IMR-90 (cell line): ENCODE results near the gene BAZ2B. TPM values are rescaled to one million over a fixed set of nuclear protein-coding genes. Genes with fewer than 3 reads are reported as not detected.

Experiments
- ATAC-seq: fragments of 200-7000 bp; cut with Tn5 transposase; 2 replicates; pipeline ENCODE4 v1.9.1; 2020; ENCODE audit warnings: low read depth, mild to moderate bottlenecking, moderate library complexity
- BruUV-seq: library from RNA; stranded (reverse); fragments of 400-500 nt; replicated peaks from 2 replicates; lab custom pipeline; 2021; lab: Mats Ljungman, UMichigan
- CTCF ChIA-PET: fragments of 300-600 bp; formaldehyde crosslinking; extraction: SDS; loops from one replicate; lab custom pipeline; 2021; ENCODE audit warnings: antibody characterized with exemption; lab: Yijun Ruan, JAX
- POLR2A ChIA-PET: fragments of 300-600 bp; sonication (Branson Sonifier 250); formaldehyde crosslinking; loops from one replicate; lab custom pipeline; 2022; ENCODE audit warnings: antibody characterized with exemption; ENCODE audit not compliant: unreplicated experiment; lab: Charles Lee
- DNase-seq: peaks from one replicate; pipeline ENCODE4 v3.0.0; 2013
- H2AFZ ChIP-seq: replicated peaks from 2 replicates; pipeline ENCODE3; 2013; ENCODE audit warnings: low read length, mild to moderate bottlenecking; ENCODE audit not compliant: poor library complexity
- H2AK5ac ChIP-seq: 2 replicates; pipeline ENCODE4 v1.6.1; 2013; ENCODE audit warnings: low read depth, low read length, inconsistent platforms
- H2AK9ac ChIP-seq: replicated peaks from 2 replicates; pipeline ENCODE3; 2013; ENCODE audit warnings: mild to moderate bottlenecking, low read depth, low read length, moderate library complexity; ENCODE audit not compliant: poor library complexity
- H2BK120ac ChIP-seq: 2 replicates; pipeline ENCODE4 v1.6.1; 2013; ENCODE audit warnings: low read depth, low read length, inconsistent platforms
- H2BK15ac ChIP-seq: 3 replicates; pipeline ENCODE4 v1.6.1; 2013; ENCODE audit warnings: low read depth, low read length, inconsistent platforms
- H2BK20ac ChIP-seq: 2 replicates; pipeline ENCODE4 v1.6.1; 2013; ENCODE audit warnings: low read depth, mild to moderate bottlenecking, inconsistent platforms, low read length, moderate library complexity
- H2BK5ac ChIP-seq: 2 replicates; pipeline ENCODE4 v1.6.1; 2013; ENCODE audit warnings: mild to moderate bottlenecking, low read depth, low read length, inconsistent platforms; ENCODE audit not compliant: poor library complexity, severe bottlenecking
- H3K14ac ChIP-seq: replicated peaks from 2 replicates; pipeline ENCODE4 v1.6.1; 2013; ENCODE audit warnings: low read depth, low read length, inconsistent platforms
- H3K18ac ChIP-seq: 2 replicates; pipeline ENCODE4 v1.6.1; 2013; ENCODE audit warnings: low read depth, low read length, control low read depth
- H3K23ac ChIP-seq: 2 replicates; pipeline ENCODE4 v1.6.1; 2013; ENCODE audit warnings: low read depth, low read length, inconsistent platforms
- H3K27ac ChIP-seq: 2 replicates; pipeline ENCODE4 v1.5.1; 2013; ENCODE audit warnings: mild to moderate bottlenecking, control low read depth, low read length; ENCODE audit not compliant: insufficient read depth
- H3K27me3 ChIP-seq: 2 replicates; pipeline ENCODE4 v1.6.1; 2013; ENCODE audit warnings: low read length; ENCODE audit not compliant: control insufficient read depth, insufficient read depth
- H3K36me3 ChIP-seq: 2 replicates; pipeline ENCODE4 v1.6.1; 2013; ENCODE audit warnings: low read length, mixed read lengths; ENCODE audit not compliant: control insufficient read depth, insufficient read depth
- H3K4ac ChIP-seq: 2 replicates; pipeline ENCODE4 v1.6.1; 2013; ENCODE audit warnings: low read depth, low read length, inconsistent platforms
- H3K4me1 ChIP-seq: 2 replicates; pipeline ENCODE4 v1.6.1; 2013; ENCODE audit warnings: low read length, mixed read lengths; ENCODE audit not compliant: control insufficient read depth, insufficient read depth
- H3K4me2 ChIP-seq: 2 replicates; pipeline ENCODE4 v1.6.1; 2013; ENCODE audit warnings: low read depth, mild to moderate bottlenecking, control low read depth, low read length, moderate library complexity
- H3K4me3 ChIP-seq: 2 replicates; pipeline ENCODE4 v1.5.1; 2013; ENCODE audit warnings: low read depth, mild to moderate bottlenecking, control low read depth, low read length, moderate library complexity; ENCODE audit not compliant: insufficient read depth
- H3K56ac ChIP-seq: 2 replicates; pipeline ENCODE4 v1.6.1; 2013; ENCODE audit warnings: low read length, inconsistent platforms; ENCODE audit not compliant: insufficient read depth; ENCODE audit errors: extremely low read depth
- H3K79me1 ChIP-seq, 2 experiments: 2 replicates each; pipeline ENCODE4 v1.6.1; 2013; ENCODE audit warnings: low read length in 2 of 2, inconsistent platforms in 1 of 2, low read depth in 1 of 2
- H3K9ac ChIP-seq: 2 replicates; pipeline ENCODE4 v1.6.1; 2013; ENCODE audit warnings: low read depth, low read length, control low read depth
- H3K9me1 ChIP-seq: 2 replicates; pipeline ENCODE4 v1.6.1; 2013; ENCODE audit warnings: low read length, inconsistent platforms; ENCODE audit not compliant: insufficient read depth
- H3K9me3 ChIP-seq: 2 replicates; pipeline ENCODE4 v1.6.1; 2013; ENCODE audit warnings: low read length; ENCODE audit not compliant: control insufficient read depth, insufficient read depth
- H4K20me1 ChIP-seq: 2 replicates; pipeline ENCODE4 v1.6.1; 2013; ENCODE audit warnings: low read length, inconsistent platforms; ENCODE audit not compliant: insufficient read depth
- H4K5ac ChIP-seq: 2 replicates; pipeline ENCODE4 v1.6.1; 2013; ENCODE audit warnings: mild to moderate bottlenecking, low read depth, low read length, control low read depth
- H4K8ac ChIP-seq, 2 experiments: 2 replicates each; pipeline ENCODE4 v1.6.1; 2013; ENCODE audit warnings: low read depth in 2 of 2, low read length in 2 of 2, control low read depth in 1 of 2, inconsistent platforms in 1 of 2
- H4K91ac ChIP-seq: 2 replicates; pipeline ENCODE4 v1.6.1; 2013; ENCODE audit warnings: low read depth, low read length, inconsistent platforms; ENCODE audit not compliant: insufficient read depth
- BHLHE40 ChIP-seq: fragments of 150-350 bp; IDR thresholded peaks from 2 replicates; pipeline ENCODE4 v1.6.1; 2016; ENCODE audit warnings: mild to moderate bottlenecking, low read depth, low read length
- CEBPB ChIP-seq: IDR thresholded peaks from 2 replicates; pipeline ENCODE4 v1.6.1; 2012; ENCODE audit warnings: low read depth, low read length, improper control_type of control experiment
- CHD1 ChIP-seq: IDR thresholded peaks from 2 replicates; pipeline ENCODE4 v1.6.1; 2012; ENCODE audit warnings: low read depth, low read length, improper control_type of control experiment
- FOS ChIP-seq: fragments of 150-350 bp; IDR thresholded peaks from 2 replicates; pipeline ENCODE4 v1.6.1; 2016; ENCODE audit warnings: low read depth, low read length
- MAFK ChIP-seq: IDR thresholded peaks from 2 replicates; pipeline ENCODE4 v1.6.1; 2012; ENCODE audit warnings: low read depth, low read length, improper control_type of control experiment
- MAZ ChIP-seq: IDR thresholded peaks from 2 replicates; pipeline ENCODE4 v1.6.1; 2012; ENCODE audit warnings: low read depth, mild to moderate bottlenecking, low read length, improper control_type of control experiment, moderate library complexity, borderline replicate concordance
- MXI1 ChIP-seq: IDR thresholded peaks from 2 replicates; pipeline ENCODE4 v1.6.1; 2012; ENCODE audit warnings: low read depth, mild to moderate bottlenecking, low read length, moderate library complexity, borderline replicate concordance
- NFE2L2 ChIP-seq: fragments of 150-350 bp; IDR thresholded peaks from 2 replicates; pipeline ENCODE4 v1.6.1; 2016; ENCODE audit warnings: low read depth, mild to moderate bottlenecking, low read length
- POLR2A ChIP-seq: IDR thresholded peaks from 2 replicates; pipeline ENCODE4 v1.6.1; 2012; ENCODE audit warnings: mild to moderate bottlenecking, low read depth, low read length
- RAD21 ChIP-seq: IDR thresholded peaks from 2 replicates; pipeline ENCODE4 v1.6.1; 2012; ENCODE audit warnings: low read length, improper control_type of control experiment
- RCOR1 ChIP-seq: IDR thresholded peaks from 2 replicates; pipeline ENCODE4 v1.6.1; 2012; ENCODE audit warnings: mild to moderate bottlenecking, low read length, improper control_type of control experiment; ENCODE audit not compliant: insufficient replicate concordance
- RFX5 ChIP-seq: IDR thresholded peaks from 2 replicates; pipeline ENCODE4 v1.8.0; 2012; ENCODE audit warnings: low read depth, mild to moderate bottlenecking, low read length, moderate library complexity
- SMC3 ChIP-seq: fragments of 150-350 bp; IDR thresholded peaks from 2 replicates; pipeline ENCODE4 v1.6.1; 2016; ENCODE audit warnings: low read depth, mild to moderate bottlenecking, antibody characterized with exemption, low read length, moderate library complexity
- USF2 ChIP-seq: fragments of 150-350 bp; IDR thresholded peaks from 2 replicates; pipeline ENCODE4 v1.6.1; 2017; ENCODE audit warnings: mild to moderate bottlenecking, antibody characterized with exemption, low read length, low read depth
- WGBS, 2 experiments: methylation state at CpG; one replicate each; pipeline versions ENCODE4 v1.1.5 to v1.1.7; 2013; ENCODE audit warnings: missing lambda C conversion rate in 2 of 2; ENCODE audit not compliant: insufficient read length in 1 of 2; ENCODE audit errors: extremely low coverage in 2 of 2; 5-methylcytosine and 5-hydroxymethylcytosine counted together
- dilution Hi-C: fragments of 300-500 bp; cut with HindIII; formaldehyde crosslinking; loops from one replicate; pipeline ENCODE4 v1.14.3; 2018; ENCODE audit warnings: low sequenced_read_pairs; ENCODE audit not compliant: unreplicated experiment
- in situ Hi-C: fragments of 300-500 bp; cut with MboI; formaldehyde crosslinking; loops from 3 replicates; pipeline ENCODE4 v1.14.3; 2019; ENCODE audit warnings: low sequenced_read_pairs, inconsistent platforms, mixed read lengths
- intact Hi-C: fragments of 100-400 bp; cut with micrococcal nuclease; formaldehyde crosslinking; loops from 2 replicates; pipeline ENCODE4 v1.10.0; 2022
- polyA plus RNA-seq, 3 experiments: library from polyadenylated mRNA; depleted of rRNA; stranded (reverse); fragments of >200 nt; gene quantifications; 2 replicates each; pipeline ENCODE4 v1.2.3, GENCODE V29; 2012; ENCODE audit warnings: low replicate concordance in 1 of 3
- total RNA-seq: library from RNA; depleted of rRNA; stranded (reverse); fragments of >200 nt; gene quantifications from 2 replicates; pipeline ENCODE4 v1.2.3, GENCODE V29; 2012
- TF ChIP-seq, protein P1 (sequence below): conservative IDR thresholded peaks from 2 replicates; pipeline ENCODE4 v1.5.1; 2012; ENCODE audit warnings: mild to moderate bottlenecking, low read depth, low read length, improper control_type of control experiment
- TF ChIP-seq, protein P2 (sequence below): fragments of 150-350 bp; IDR thresholded peaks from 2 replicates; pipeline ENCODE4 v1.6.1; 2016; ENCODE audit warnings: low read depth, mild to moderate bottlenecking, low read length, moderate library complexity, borderline replicate concordance

The BAZ2B gene
- total and polyA plus RNA-seq, 2 of the 4 experiments (the other 2 are of a cell fraction) = 8.9 to 42.1 TPM

DNA sequence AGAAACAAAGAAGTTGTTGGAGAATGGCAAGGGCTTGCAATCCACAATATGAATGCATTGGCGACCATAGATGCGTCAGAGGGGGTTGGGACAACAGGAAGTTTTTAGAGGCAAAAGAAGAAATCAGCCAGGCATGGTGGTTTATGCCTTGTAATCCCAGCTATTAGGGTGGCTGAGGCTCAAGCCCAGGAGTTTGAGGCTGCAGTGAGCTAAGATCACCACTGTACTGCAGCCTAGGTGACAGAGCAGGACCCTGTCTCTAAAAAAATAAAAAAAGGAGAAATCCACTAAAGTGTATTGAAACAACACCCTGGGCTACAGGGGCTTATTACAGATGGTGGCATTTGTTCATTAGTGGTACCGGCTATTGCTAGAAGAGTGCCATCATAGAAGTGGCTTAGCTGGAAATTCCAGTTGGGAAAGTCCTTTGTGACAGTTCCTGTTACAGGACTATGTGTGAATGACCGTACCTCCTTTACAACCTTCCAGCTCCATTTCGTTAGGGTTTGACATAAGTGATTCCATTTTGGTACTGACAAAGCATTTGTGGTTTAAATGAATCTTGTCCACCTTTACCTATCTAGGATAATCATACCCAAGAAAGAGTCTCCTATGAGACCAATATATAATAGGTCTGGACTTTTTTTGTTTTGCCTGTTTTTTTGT, 319.2 kb downstream of the BAZ2B start:
- H2AK9ac ChIP-seq = no peak overlapping the region
- H3K56ac ChIP-seq = no peak overlapping the region
- H3K4me3 ChIP-seq = no peak overlapping the region
- ChIA-PET POLR2A (no interaction called here), CTCF (no interaction called here)
- no peak overlapping the region for H4K5ac ChIP-seq
- H3K9me1 ChIP-seq = no peaks in the 10 kb centered on the region
- no peak overlapping the region for H4K91ac ChIP-seq
- no peak for ATAC-seq
- no peaks in the 10 kb centered on the region for H3K36me3 ChIP-seq
- H2AFZ ChIP-seq = no peak overlapping the region
- no peak overlapping the region for H3K27ac ChIP-seq
- H3K23ac ChIP-seq = no peak overlapping the region
- TF ChIP-seq POLR2A (no peak), RFX5 (no peak), NFE2L2 (no peak), FOS (no peak), CEBPB (no peak), MAFK (no peak), USF2 (no peak), BHLHE40 (no peak), SMC3 (no peak), RCOR1 (no peak), RAD21 (no peak), CHD1 (no peak), MXI1 (no peak), MAZ (no peak)
- TF ChIP-seq, protein P1, sequence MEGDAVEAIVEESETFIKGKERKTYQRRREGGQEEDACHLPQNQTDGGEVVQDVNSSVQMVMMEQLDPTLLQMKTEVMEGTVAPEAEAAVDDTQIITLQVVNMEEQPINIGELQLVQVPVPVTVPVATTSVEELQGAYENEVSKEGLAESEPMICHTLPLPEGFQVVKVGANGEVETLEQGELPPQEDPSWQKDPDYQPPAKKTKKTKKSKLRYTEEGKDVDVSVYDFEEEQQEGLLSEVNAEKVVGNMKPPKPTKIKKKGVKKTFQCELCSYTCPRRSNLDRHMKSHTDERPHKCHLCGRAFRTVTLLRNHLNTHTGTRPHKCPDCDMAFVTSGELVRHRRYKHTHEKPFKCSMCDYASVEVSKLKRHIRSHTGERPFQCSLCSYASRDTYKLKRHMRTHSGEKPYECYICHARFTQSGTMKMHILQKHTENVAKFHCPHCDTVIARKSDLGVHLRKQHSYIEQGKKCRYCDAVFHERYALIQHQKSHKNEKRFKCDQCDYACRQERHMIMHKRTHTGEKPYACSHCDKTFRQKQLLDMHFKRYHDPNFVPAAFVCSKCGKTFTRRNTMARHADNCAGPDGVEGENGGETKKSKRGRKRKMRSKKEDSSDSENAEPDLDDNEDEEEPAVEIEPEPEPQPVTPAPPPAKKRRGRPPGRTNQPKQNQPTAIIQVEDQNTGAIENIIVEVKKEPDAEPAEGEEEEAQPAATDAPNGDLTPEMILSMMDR = no peak
- TF ChIP-seq, protein P2, sequence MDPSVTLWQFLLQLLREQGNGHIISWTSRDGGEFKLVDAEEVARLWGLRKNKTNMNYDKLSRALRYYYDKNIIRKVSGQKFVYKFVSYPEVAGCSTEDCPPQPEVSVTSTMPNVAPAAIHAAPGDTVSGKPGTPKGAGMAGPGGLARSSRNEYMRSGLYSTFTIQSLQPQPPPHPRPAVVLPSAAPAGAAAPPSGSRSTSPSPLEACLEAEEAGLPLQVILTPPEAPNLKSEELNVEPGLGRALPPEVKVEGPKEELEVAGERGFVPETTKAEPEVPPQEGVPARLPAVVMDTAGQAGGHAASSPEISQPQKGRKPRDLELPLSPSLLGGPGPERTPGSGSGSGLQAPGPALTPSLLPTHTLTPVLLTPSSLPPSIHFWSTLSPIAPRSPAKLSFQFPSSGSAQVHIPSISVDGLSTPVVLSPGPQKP = no peak
- no peak overlapping the region for H2BK120ac ChIP-seq
- H3K79me1 ChIP-seq = no peaks in the 10 kb centered on the region
- H3K4ac ChIP-seq = no peak overlapping the region
- no peak overlapping the region for H2AK5ac ChIP-seq
- H4K20me1 ChIP-seq = no peaks in the 10 kb centered on the region
- H3K4me2 ChIP-seq = no peak overlapping the region
- no peak overlapping the region for H2BK15ac ChIP-seq
- H2BK5ac ChIP-seq = no peak overlapping the region
- H3K14ac ChIP-seq = no peak overlapping the region
- intact Hi-C loops = no loop called here
- no peaks in the 10 kb centered on the region for H3K9me3 ChIP-seq
- H2BK20ac ChIP-seq = no peak overlapping the region
- no peaks in the 10 kb centered on the region for H3K4me1 ChIP-seq
- H3K27me3 ChIP-seq = no peaks in the 10 kb centered on the region
- no peak for DNase-seq
- no TSS peak for BruUV-seq
- dilution Hi-C loops = no loop called here
- no CpG with 5 or more reads among the region's 5 CpGs for WGBS, 2 experiments
- H3K18ac ChIP-seq = no peak overlapping the region
- no peak overlapping the region for H4K8ac ChIP-seq
- in situ Hi-C loops = no loop called here
- H3K9ac ChIP-seq = no peak overlapping the region
